A549 (cell line): ENCODE data around the gene ADGRA3.

ENCODE experiments used
- BCL3 ChIP-seq: fragments of >200 bp; sonication (Bioruptor Twin); formaldehyde crosslinking; IDR thresholded peaks from 3 replicates; pipeline ENCODE4 v1.6.1; 2016
- CHD2 ChIP-seq: fragments of 150-350 bp; IDR thresholded peaks from 2 replicates; pipeline ENCODE4 v1.6.1; 2014; ENCODE audit warnings: low read length; ENCODE audit not compliant: partially characterized antibody
- CHD4 ChIP-seq: fragments of 200-600 bp; sonication (generic); IDR thresholded peaks from 2 replicates; pipeline ENCODE4 v1.6.1; 2016; ENCODE audit warnings: antibody characterized with exemption, mild to moderate bottlenecking, borderline replicate concordance
- CTCF ChIP-seq: fragments of >200 bp; sonication (Bioruptor Twin); formaldehyde crosslinking; IDR thresholded peaks from 3 replicates; pipeline ENCODE4 v1.5.1; 2016
- EP300 ChIP-seq, 2 experiments: fragments of >200 bp; sonication (Bioruptor Twin); formaldehyde crosslinking; IDR thresholded peaks; 2 replicates in 1 of 2; 3 replicates in 1 of 2; pipeline ENCODE4 v1.6.1; 2016 to 2017
- FOSL2 ChIP-seq, 2 experiments: fragments of 450-650 bp in 1 of 2; fragments of >200 bp in 1 of 2; sonication (Bioruptor Twin) in 1 of 2; formaldehyde crosslinking; IDR thresholded peaks; 2 replicates each; pipeline versions ENCODE4 v1.5.0 to v1.6.1; 2016 to 2020; ENCODE audit warnings: mild to moderate bottlenecking in 1 of 2, moderate library complexity in 1 of 2
- HEYL ChIP-seq: fragments of 250-450 bp; sonication (Bioruptor Pico); IDR thresholded peaks from 2 replicates; pipeline ENCODE4 v1.8.0; 2021; ENCODE audit warnings: mild to moderate bottlenecking, moderate library complexity
- MYC ChIP-seq: IDR thresholded peaks from 2 replicates; pipeline ENCODE4 v1.6.1; 2012; ENCODE audit warnings: mild to moderate bottlenecking, inconsistent platforms, low read length, improper control_type of control experiment, borderline replicate concordance
- PBX3 ChIP-seq: IDR thresholded peaks from 2 replicates; pipeline ENCODE4 v1.6.1; 2012
- PHF8 ChIP-seq: fragments of 200-600 bp; sonication (generic); IDR thresholded peaks from 2 replicates; pipeline ENCODE4 v1.6.1; 2016; ENCODE audit warnings: low read depth, mild to moderate bottlenecking, antibody characterized with exemption, moderate library complexity, borderline replicate concordance
- POLR2A ChIP-seq: IDR thresholded peaks from 2 replicates; pipeline ENCODE4 v1.6.1; 2012; ENCODE audit warnings: mild to moderate bottlenecking, low read length
- RCOR1 ChIP-seq: fragments of 150-350 bp; IDR thresholded peaks from 2 replicates; pipeline ENCODE4 v1.6.1; 2014; ENCODE audit warnings: antibody characterized with exemption, low read length, low read depth
- REST ChIP-seq: fragments of 200-600 bp; sonication (generic); IDR thresholded peaks from 2 replicates; pipeline ENCODE4 v1.6.1; 2016; ENCODE audit warnings: antibody characterized with exemption, mild to moderate bottlenecking, moderate library complexity
- TP53 ChIP-seq: fragments of 250-450 bp; sonication (Bioruptor Pico); IDR thresholded peaks from 2 replicates; pipeline ENCODE4 v1.5.0; 2021; ENCODE audit warnings: mild to moderate bottlenecking, moderate library complexity

GRCh38 chr4:22474636-22475310 lies 41.1 kb downstream of the ADGRA3 start:
- TF ChIP-seq RCOR1 (no peak), CTCF (no peak), HEYL (CRISPR knock-in tag) (no peak), POLR2A (no peak), MYC (no peak), FOSL2 (IDR thresholded peaks at IDR 0.05) (no peak), FOSL2 (CRISPR knock-in tag; IDR thresholded peaks at IDR 0.05) (no peak), TP53 (CRISPR knock-in tag) (no peak), REST (no peak), CHD2 (no peak), BCL3 (no peak), PBX3 (no peak), EP300 (IDR thresholded peaks at IDR 0.05) (no peak), CHD4 (no peak), PHF8 (no peak)
